Duodenal mucosa (tissue), 2 donors: ENCODE data around the gene TASOR2.

ENCODE experiments used
- H3K27ac ChIP-seq: one replicate; pipeline ENCODE4 v1.7.0; 2013; ENCODE audit warnings: low read depth, low read length
- H3K27me3 ChIP-seq, 2 donors: one replicate each; pipeline ENCODE4 v1.7.0; 2013; ENCODE audit warnings: low read length in 2 of 2, control low read depth in 1 of 2; ENCODE audit not compliant: insufficient read depth in 2 of 2, control insufficient read depth in 1 of 2
- H3K36me3 ChIP-seq, 2 donors: one replicate each; pipeline ENCODE4 v1.7.0; 2013; ENCODE audit warnings: low read length in 2 of 2, control low read depth in 1 of 2; ENCODE audit not compliant: insufficient read depth in 2 of 2, control insufficient read depth in 1 of 2
- H3K4me1 ChIP-seq, 2 donors: one replicate each; pipeline ENCODE4 v1.7.0; 2013; ENCODE audit warnings: low read length in 2 of 2, control low read depth in 1 of 2; ENCODE audit not compliant: insufficient read depth in 2 of 2, control insufficient read depth in 1 of 2
- H3K4me3 ChIP-seq, 2 donors: one replicate each; pipeline ENCODE4 v1.7.0; 2013; ENCODE audit warnings: low read length in 2 of 2, low read depth in 1 of 2
- H3K9ac ChIP-seq, 2 donors: one replicate each; pipeline ENCODE4 v1.7.0; 2013; ENCODE audit warnings: low read length in 2 of 2, low read depth in 1 of 2
- H3K9me3 ChIP-seq, 2 donors: one replicate each; pipeline ENCODE4 v1.7.0; 2013; ENCODE audit warnings: low read length in 2 of 2, control low read depth in 1 of 2; ENCODE audit not compliant: control insufficient read depth in 1 of 2

Gene TASOR2

DNA sequence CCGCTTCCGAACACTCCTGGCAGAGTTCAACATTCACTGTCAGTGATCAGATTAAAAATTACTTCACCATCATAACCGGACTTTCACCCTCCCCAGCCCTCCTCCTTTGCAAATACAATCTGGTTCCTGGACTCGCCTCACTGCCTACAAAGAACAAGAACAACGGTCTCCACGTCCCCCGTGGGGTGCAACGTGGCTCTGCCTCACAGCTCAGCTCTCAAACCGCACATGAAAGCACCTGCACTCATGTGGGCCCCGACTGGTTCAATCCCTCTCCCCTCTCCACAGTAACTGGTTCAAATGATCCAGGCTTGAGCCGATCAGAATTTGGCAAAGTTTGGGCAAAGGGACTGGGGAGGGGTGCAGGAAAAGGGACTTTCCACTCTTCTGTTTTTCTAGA lies 39.3 kb upstream of the TASOR2 start:
- Histone ChIP-seq H3K9me3 (no peaks in the 10 kb centered on the region), H3K9ac (peak overlapping the region in 1 of 2 donors; percentile 58), H3K4me1 (peaks cover 18 to 20% of the 10 kb centered on the region in 2 donors), H3K27ac (peak overlapping the region; percentile 26), H3K27me3 (no peaks in the 10 kb centered on the region), H3K36me3 (peaks cover 21 to 61% of the 10 kb centered on the region in 2 donors), H3K4me3 (peak overlapping the region; percentile 48 to 52)

DNA sequence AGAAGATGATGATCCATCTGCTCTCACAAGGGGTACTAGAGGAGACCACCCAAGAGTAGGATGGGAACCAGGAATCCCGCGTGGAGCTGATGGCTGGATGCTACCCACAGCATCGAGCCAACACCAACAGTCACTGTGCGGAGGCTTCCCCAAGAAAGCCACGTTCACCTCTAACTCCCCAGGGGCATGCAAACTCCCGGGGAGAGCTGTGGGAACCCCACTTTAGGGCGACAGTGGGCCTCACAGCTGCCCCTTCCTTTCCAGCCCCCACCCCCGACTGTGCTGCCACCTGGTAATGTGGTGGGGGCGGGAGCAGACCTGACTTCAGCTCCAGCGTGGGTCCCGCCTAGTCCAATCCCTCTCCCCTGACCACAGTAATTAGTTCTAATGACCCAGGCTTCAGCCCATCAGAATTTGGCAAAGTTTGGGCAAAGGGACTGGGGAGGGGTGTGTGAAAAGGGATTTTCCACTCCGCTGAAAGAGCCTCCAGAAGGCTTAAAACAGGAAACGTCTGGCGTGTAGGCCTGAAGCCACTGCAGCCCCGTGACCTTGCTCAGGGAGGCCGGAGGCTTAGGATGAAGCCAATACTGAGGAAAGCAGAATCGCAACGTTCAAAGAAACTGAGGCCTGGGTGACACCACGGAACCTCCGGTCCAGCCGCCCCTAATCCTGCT lies 38.6 kb upstream of the TASOR2 start:
- Histone ChIP-seq H3K27me3 (no peaks in the 10 kb centered on the region), H3K9me3 (no peaks in the 10 kb centered on the region), H3K27ac (no peak overlapping the region), H3K4me1 (peaks cover 18 to 20% of the 10 kb centered on the region in 2 donors), H3K36me3 (peaks cover 20 to 63% of the 10 kb centered on the region in 2 donors), H3K9ac (peak overlapping the region in 1 of 2 donors; percentile 58), H3K4me3 (peak overlapping the region in 1 of 2 donors; percentile 52)

DNA sequence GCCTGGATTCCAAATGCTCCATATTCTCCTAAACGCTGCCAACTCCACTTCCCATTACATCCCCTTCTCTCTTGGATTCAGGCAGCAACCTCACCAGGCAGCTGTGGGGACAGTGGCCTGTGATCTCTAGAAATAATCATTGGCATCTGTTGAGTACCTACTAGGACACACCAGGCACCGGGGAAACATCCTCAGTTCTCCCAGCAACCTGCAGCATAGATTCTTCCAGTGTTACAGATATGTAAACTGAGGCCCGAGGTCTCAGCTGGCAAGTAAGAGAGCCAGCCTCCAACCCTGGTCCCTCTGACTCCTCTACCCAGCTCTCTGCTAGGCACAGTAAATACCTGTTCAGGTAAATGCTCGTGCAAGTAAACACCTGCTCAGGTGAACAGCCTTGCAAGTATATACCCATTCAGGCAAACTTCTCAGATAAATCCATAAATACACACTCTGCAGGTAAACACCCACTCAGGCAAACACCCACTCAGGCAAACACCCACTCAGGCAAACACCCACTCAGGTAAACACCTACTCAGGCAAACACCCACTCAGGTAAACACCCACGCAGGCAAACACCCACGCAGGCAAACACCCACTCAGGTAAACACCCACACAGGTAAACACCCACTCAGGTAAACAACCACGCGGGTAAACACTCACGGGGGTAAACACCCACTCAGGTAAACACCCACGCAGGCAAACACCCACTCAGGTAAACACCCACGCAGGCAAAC lies 37.0 kb upstream of the TASOR2 start:
- H3K4me3 ChIP-seq = no peak overlapping the region
- H3K4me1 ChIP-seq = peaks cover 18 to 20% of the 10 kb centered on the region in 2 donors
- peaks cover 14 to 57% of the 10 kb centered on the region in 2 donors for H3K36me3 ChIP-seq
- H3K9me3 ChIP-seq = no peaks in the 10 kb centered on the region
- no peak overlapping the region for H3K27ac ChIP-seq
- H3K9ac ChIP-seq = no peak overlapping the region
- H3K27me3 ChIP-seq = no peaks in the 10 kb centered on the region

- Histone ChIP-seq H3K27me3 (no peaks in the 10 kb centered on the region), H3K4me3 (no peak overlapping the region), H3K4me1 (peaks cover 18 to 26% of the 10 kb centered on the region in 2 donors), H3K9me3 (no peaks in the 10 kb centered on the region), H3K27ac (no peak overlapping the region), H3K36me3 (peaks cover 14 to 58% of the 10 kb centered on the region in 2 donors), H3K9ac (no peak overlapping the region)
Measured at GRCh38 chr10:5648494-5649457, 35.9 kb upstream of the TASOR2 start.

- Histone ChIP-seq H3K36me3 (peaks cover 14 to 52% of the 10 kb centered on the region in 2 donors), H3K27me3 (no peaks in the 10 kb centered on the region), H3K4me3 (no peak overlapping the region), H3K9me3 (no peaks in the 10 kb centered on the region), H3K27ac (no peak overlapping the region), H3K4me1 (peaks cover 23 to 34% of the 10 kb centered on the region in 2 donors), H3K9ac (no peak overlapping the region)
Measured at GRCh38 chr10:5649746-5650145, 34.9 kb upstream of the TASOR2 start.

DNA sequence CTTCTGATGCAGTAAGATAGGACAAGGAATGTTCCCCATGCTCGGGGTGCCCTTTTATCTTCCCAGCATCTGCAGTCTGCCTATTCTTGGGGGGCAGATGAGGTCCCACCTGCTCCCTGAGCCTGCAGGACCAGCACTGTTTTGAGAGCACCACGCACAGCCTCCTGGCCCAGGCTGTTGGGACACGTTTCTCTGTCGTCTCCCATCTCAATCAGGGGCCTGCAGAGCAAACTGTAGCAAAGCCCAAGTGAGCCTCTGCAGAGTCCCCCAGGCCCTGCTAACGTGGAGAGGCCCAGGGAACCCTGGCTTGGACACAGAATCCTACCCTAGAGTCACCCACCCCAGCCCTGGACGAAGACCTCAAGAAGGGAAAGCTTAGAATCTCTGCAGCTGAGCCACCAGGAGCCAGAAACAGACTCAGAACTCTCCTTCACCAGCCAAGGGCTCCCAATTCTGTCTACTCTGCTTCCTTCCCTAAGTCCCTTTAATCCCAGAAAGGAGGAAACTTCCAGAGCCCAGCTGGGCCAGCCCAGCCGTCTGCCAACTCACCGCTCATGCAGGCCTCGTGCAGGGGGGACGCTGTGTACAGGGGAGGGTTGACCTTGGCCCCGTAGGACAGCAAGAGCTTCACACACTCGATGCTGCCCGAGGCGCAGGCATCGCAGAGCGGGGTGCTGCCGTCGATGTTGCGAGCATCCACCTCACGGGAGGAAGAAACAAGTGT lies 33.8 kb upstream of the TASOR2 start:
- Histone ChIP-seq H3K4me1 (peaks cover 25 to 36% of the 10 kb centered on the region in 2 donors), H3K27me3 (no peaks in the 10 kb centered on the region), H3K36me3 (peaks cover 14 to 52% of the 10 kb centered on the region in 2 donors), H3K27ac (no peak overlapping the region), H3K4me3 (no peak overlapping the region), H3K9me3 (no peaks in the 10 kb centered on the region), H3K9ac (no peak overlapping the region)

DNA sequence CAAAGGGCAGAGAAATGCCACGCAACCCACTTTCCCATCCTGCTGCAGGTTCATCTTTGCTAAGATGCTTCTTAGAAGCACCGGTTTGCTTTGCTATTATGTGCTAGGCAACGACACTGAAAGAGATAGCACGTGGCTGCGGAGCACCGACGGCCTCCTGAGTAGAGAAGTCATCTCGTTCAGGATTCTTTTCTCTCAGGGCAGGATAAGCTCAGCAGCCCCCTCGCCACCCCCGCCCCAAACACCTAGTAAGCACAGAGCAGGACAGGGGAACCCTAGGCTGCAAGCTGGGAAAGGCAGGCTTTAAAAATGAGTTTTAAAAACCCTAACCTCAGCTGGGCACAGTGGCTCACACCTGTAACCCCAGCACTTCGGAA lies 33.3 kb upstream of the TASOR2 start:
- no peak overlapping the region for H3K4me3 ChIP-seq
- no peaks in the 10 kb centered on the region for H3K9me3 ChIP-seq
- peaks cover 14 to 51% of the 10 kb centered on the region in 2 donors for H3K36me3 ChIP-seq
- H3K9ac ChIP-seq = no peak overlapping the region
- H3K4me1 ChIP-seq = peaks cover 23 to 32% of the 10 kb centered on the region in 2 donors
- no peak overlapping the region for H3K27ac ChIP-seq
- H3K27me3 ChIP-seq = no peaks in the 10 kb centered on the region

DNA sequence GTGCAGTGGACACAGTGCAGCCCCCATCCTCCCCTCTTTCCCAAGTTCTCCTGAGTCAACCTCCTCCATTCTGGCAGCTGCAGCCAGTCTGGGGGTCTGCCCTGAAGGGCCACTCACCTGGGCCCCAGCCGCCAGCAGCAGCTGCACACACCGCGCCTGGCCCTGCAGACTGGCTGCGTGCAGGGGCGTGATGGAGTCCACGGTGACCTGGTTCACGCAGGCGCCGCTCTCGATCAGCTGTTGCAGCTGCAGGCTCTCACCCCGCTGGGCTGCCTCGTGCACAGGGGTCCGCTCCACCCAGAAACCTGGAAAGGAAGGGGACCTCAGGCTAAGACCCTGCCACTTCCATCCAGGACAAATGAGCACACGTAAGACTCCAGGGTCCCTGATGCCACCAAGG lies 31.9 kb upstream of the TASOR2 start:
- no peak overlapping the region for H3K4me3 ChIP-seq
- H3K27me3 ChIP-seq = no peaks in the 10 kb centered on the region
- H3K27ac ChIP-seq = no peak overlapping the region
- no peak overlapping the region for H3K9ac ChIP-seq
- H3K4me1 ChIP-seq = peaks cover 21 to 28% of the 10 kb centered on the region in 2 donors
- no peaks in the 10 kb centered on the region for H3K9me3 ChIP-seq
- H3K36me3 ChIP-seq = peaks cover 8 to 39% of the 10 kb centered on the region in 2 donors

- peak overlapping the region in 1 of 2 donors; percentile 18 for H3K4me3 ChIP-seq
- peaks cover 5 to 26% of the 10 kb centered on the region in 2 donors for H3K36me3 ChIP-seq
- H3K27me3 ChIP-seq = no peaks in the 10 kb centered on the region
- no peak overlapping the region for H3K27ac ChIP-seq
- H3K9ac ChIP-seq = no peak overlapping the region
- peaks cover 23 to 32% of the 10 kb centered on the region in 2 donors for H3K4me1 ChIP-seq
- no peaks in the 10 kb centered on the region for H3K9me3 ChIP-seq
Measured at GRCh38 chr10:5654218-5654755, 30.4 kb upstream of the TASOR2 start.
